Activated CD4-positive, alpha-beta T cell treated with anti-CD3 and anti-CD28 coated beads for 48 hours (primary cell): Measurements from ENCODE around the gene SLC17A3.
A peak's percentile ranks its signal among the peaks of the same experiment; 100 is the strongest.

ENCODE experiments used
- DNase-seq: peaks from one replicate; pipeline ENCODE4 v3.0.0-alpha.2; 2020

Gene SLC17A3

DNA sequence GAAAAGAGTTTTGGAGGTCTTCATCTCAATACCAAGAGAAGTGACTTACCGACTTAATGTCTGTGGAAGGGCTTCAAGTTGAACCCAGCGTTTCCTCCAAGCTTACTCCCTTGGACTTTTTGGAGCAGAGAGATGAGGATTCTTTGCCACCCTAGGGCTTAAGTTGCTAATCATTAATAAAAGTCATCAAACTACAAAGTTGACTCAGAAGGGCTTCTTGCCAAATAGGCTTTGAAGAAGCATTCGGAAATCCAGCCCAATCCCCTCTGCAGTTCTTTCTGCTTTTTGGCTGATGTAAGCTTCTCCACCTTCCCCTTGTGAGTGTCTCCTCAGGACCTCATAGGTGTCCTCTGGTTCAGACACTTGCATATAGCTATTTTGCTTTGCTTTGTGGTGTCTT lies at the start of gene SLC17A3:
Gene SLC17A3 (minus strand): TSS at position 126 of the 400 bp plus-strand sequence. CDS start 5,856 bp downstream, outside the sequence.
- no peak for DNase-seq

DNA sequence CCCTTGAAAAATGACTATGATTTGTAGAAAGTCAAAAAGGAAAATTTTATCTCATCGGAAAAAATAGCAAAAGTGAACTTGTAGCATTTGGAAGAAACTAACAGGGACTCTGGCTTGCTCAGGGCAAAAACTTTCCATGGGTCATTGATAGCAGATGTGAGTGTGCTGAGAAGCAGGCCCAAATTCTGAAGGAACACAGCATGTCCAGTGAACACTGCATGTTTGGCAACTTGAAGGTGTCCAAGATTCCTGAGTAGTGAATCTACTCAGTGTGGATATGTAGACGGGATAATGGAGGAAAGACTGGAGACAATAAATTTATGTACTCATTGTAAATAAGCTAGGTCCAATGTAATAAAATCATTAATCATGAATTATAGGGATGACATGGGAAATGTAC lies 48.3 kb upstream of the SLC17A3 start:
- no peak for DNase-seq

- DNase-seq: no peak
Measured at GRCh38 chr6:25921525-25922203, 47.6 kb upstream of the SLC17A3 start.

DNA sequence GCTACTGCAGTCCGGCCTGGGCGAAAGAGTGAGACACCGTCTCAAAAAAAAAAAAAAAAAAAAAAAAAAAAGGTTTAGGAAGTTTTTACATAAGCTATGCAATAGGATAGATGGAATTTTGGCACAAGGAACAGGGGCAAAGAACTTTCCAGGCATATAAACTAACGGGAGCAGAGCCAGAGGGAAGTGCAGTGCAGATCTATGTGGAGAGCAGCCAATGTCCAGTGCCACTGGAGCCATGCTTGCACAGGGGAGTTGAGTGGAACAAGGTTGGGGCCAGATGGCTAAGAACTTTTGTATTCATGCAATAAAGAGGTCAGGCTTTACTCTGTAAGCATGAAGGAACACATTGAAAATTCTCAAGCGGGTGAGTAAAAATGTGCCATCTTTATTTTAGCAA lies 45.6 kb upstream of the SLC17A3 start:
- no peak for DNase-seq

DNA sequence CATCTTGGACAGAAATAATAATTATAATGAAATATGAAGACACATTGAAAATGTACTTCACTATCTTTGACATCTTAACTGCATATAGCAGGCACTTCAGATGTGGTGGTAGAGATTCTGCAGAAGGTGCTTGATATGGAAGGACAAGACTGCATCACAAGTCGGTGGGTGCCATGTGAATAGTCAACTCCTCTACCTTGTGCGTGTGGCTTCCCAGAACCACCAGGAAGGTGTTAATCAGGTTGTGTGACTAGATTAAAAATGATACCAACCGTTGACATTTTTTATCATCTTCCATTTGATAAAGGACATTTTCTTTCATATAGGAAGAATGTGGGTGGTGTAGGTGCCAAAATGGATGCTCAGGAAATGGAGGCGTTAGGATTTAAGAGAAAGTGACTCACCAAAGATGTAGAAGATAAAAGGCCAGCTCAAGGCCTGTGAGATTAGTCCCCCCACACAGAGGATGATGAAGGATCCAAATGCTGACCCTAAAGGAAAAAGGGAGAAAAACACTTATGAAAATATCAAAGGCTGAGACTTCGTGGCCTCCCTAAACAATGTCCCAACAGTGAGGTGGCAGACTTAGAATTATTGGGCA lies 44.1 kb upstream of the SLC17A3 start:
- peak; percentile 60 for DNase-seq

DNA sequence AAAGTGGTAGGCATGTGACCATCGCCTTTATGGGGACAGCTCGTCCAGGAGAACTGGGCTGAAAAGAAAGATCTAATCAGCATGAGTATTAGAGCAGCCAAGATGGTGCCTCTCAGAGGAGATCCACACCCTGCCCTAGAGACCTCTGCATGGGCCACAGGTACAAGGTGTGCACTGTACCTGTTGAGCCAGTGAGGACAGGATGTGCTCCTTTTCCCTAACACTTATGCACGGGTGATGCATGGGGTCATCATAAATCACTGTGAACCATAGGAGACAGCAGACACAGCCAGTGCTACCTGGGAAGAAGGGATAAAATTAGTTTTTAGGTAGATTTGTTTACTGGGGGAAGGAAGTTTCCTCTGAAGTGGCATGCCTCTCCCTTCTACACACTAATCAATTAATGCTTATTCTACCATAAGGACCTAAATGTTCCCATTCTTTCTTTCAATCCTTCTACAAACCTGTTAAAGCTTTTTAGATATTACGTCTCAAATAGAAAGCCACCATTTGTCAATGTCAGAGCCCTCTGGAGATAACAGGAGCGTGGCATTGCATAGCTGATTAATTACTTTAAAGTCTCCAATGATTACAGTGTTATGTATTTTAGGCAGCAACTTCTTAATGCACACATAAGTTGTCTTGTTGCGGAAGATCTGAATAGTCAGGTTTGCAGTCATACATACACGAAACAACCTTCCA lies 42.9 kb upstream of the SLC17A3 start:
- DNase-seq: no peak

- no peak for DNase-seq
Measured at GRCh38 chr6:25916330-25916729, 42.3 kb upstream of the SLC17A3 start.

DNA sequence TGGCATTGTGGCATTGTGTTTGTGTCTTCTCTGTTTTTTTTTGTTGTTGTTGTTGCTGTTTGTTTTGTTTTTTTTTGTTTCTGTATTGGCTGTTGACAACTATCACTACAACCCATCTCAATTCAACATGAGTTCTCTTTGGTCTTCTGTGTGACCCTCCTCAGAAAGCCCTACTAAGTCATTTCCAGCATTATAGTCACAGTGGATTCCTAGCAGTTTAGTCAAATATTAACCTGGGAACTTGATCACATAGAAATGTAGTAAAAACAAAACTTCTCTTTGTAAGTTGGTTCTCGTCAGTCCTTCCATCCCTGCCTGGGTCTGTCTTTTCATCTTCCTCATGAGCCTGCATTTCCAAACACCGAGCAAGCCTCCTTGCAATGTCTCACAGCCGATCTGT lies 39.7 kb upstream of the SLC17A3 start:
- DNase-seq: peak; percentile 32

- no peak for DNase-seq
Measured at GRCh38 chr6:25911351-25911750, 37.3 kb upstream of the SLC17A3 start.

DNA sequence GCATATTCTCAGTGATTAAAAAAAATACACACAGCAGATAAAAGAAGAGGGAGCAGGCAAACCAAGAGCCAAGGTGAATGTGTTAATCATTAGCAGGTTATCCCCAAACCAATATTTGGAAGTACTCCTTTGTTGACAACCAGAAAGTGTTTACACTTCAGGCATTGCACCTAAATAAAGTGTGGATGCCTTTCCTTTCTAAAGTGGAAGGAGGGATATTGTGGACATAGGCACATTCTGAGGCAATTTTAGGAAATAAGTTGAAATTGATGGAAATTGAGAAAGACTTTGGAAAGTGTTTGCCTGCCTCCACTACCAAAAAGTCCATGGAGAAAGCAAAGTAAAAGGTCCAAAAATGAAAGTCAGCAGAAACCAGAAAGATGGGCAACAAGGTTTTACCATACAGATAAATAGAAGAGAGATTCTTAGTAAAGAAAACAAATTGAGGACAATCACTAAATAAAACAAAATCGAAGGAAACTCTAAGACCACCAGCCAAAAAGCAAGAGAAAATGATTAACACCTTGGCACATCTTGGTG lies 33.5 kb upstream of the SLC17A3 start:
- no peak for DNase-seq

DNA sequence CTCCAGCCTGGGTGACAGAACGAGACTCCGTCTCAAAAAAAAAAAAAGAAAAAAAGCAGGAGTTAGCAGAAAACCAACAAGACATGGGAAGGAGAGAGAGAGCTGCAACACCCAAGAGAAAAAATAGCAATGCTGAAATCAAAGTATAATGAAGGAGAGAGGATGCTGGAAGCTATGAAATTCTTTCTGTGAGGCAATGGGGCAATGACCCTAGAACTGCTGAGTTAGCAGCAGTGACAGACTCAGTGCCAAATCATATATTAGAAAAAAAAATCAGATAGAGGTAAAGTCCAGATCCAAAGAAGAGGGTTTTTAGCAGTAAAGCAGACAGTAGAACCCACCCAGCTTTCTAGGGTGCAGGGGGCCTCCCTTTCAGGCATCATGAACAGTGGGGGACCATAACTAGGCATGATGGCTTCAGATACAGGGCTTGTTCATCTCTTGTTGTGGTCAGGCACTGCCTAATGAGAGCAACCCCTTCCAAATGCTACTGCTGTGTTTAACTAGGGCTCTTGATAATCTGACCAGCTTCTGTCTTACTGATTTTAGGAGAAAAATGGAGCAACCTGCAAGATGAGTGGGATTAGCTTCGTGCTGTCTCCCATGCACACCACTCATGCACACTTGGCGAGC lies 29.5 kb upstream of the SLC17A3 start:
- DNase-seq: no peak

DNA sequence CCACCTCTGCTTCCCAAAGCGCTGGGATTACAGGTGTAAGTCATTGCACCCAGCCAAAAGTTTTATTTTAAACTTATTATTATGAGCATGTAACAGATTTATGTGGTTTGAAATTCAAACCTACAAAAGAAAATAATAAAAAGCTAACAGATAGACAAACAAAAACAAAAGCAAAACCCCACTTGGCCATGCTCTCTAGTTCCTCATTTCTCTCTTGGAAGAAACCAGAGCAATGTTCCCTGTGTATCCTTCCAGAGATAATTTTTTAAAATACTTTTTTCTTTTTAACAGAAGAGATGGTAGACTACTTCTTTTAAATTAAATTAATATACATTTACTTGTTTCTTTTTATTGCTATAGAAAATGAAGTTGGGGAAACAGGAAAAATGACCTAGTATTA lies 28.0 kb upstream of the SLC17A3 start:
- no peak for DNase-seq

GRCh38 chr6:25900843-25901242 lies 26.8 kb upstream of the SLC17A3 start:
- no peak for DNase-seq

DNA sequence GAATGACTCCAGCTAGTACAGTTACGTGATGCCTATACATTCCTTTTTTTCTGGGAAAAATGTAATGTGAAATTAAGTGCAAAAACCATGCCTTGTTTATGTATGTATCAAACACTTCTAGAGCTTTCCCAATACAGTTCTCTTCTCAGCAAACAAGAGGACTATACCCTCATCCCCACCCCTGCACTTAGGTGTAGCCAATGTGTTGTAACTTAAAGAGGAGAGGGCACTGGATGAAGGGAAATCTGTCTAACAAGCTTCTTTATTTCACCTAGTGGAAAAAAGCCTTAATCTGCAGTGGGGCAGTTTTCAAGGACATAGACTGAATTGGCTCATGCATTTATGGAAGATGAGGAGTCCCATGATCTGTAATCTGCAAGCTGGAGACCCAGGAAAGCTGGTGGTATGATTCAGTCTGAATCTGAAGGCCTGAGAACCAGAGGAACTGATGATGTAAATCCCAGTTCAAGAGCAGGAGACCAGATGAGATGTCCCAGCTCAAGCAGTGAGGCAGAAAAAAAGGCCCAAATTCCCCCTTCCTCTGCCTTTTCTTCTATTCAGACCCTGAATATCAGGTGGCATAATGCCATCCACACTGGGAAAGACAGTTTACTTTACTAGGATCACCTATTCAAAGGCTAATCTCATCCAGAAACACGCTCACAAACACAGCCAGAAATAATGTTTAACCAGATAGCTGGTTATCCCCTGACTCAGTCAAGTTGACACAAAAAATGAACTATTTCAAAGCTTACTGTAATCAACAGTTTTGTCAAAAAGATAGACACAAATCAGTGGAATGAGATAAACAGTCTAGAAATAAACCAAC lies 25.8 kb upstream of the SLC17A3 start:
- no peak for DNase-seq

- DNase-seq: no peak
Measured at GRCh38 chr6:25899123-25899522, 25.1 kb upstream of the SLC17A3 start.

DNA sequence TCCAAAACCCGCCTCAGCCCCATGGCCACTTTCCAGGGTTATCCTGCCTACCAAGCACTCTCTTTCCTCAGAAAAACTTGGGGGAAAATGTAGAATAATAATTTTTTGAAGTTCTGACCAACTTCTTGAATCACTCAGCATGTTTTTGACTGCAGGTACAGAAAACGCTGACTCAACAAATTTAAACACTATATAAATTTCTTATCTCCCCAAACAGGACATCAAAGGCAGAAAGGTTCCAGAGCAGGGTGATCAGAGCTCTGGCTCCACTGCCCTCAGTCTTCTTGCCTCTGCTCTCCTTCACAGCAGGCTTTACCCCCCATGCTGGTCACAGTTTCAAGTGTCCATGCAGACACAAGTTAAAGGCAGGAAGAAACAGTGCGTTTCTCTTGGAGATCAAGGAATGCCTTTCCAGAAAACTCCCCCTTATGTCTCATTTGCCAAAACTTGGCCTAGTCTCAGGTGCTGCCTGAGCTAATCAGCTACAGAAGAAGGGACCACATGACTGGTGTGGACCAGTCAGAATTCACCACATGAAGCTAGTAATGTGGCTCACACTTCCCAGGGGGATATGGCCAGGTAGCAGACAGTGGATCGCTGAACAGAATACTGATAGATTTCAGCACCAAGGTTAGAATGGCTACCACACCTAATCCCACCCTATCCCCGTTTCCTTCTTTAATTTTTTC lies 24.4 kb upstream of the SLC17A3 start:
- DNase-seq: no peak

DNA sequence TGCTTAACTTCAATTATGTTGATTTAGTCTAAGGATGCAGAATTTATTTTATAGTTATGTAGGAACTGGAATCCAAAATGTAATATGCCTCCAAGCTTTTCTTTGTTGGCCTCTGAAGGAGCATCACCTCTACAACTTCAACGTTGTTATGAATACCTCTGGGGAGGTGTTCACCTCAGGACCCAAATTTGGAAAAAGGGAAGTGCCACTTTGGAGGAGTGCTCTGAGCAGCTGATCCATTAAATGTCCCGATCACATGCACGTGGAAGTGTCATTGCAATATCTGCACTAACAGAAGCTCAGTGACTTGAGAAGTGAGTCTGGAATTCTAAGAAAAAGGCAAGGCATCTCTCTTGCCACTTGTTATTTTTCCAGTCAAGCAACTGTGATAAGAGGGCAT lies 22.2 kb upstream of the SLC17A3 start:
- DNase-seq: no peak

DNA sequence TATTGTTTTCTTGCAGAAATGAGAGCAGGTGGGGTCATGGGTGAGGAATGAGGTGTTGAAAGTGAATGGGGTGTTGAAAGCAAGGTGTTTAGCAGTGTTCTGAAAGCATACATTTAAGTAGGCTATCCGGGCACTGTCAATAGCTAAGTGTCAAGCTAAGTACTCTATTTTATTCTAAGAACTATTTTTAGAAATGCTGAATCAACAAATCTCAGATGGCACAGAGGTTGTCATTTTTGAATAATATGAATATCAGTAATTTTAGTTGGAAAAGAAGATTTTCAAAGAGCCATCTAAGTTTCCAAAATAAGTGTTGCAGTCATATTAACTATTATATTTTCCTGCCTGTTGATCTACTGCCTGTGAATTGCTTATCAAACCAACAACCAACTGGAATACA lies 21.7 kb upstream of the SLC17A3 start:
- DNase-seq: no peak

GRCh38 chr6:25893778-25894177 lies 19.7 kb upstream of the SLC17A3 start:
- no peak for DNase-seq

GRCh38 chr6:25892877-25893276 lies 18.8 kb upstream of the SLC17A3 start:
- no peak for DNase-seq

- DNase-seq: no peak
Measured at GRCh38 chr6:25889877-25890853, 16.1 kb upstream of the SLC17A3 start.
